Measurements from ENCODE around the gene OTOF.

DNA sequence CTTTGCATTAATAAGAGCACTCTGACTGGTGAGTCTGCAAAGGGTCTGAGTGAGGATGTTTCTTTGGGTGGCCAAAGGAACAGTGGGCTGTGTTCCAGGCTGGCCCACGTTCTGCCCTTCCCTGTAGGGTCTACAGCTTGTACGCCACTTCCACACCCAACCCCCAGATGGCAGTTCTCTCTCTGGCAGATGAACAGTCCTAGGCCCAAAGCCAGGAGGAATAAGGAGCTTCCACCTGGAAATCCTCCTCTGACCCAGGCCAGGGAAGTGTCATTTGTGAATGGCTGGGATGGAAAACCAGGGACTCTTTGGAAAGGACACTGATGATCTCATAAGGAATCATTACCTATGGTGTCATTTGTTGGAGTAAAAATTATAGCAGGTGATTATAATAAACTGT lies 6.6 kb downstream of the OTOF start:
- no peak for TF ChIP-seq POLR2A (IDR thresholded peaks at IDR 0.05)
- TF ChIP-seq, protein P1, sequence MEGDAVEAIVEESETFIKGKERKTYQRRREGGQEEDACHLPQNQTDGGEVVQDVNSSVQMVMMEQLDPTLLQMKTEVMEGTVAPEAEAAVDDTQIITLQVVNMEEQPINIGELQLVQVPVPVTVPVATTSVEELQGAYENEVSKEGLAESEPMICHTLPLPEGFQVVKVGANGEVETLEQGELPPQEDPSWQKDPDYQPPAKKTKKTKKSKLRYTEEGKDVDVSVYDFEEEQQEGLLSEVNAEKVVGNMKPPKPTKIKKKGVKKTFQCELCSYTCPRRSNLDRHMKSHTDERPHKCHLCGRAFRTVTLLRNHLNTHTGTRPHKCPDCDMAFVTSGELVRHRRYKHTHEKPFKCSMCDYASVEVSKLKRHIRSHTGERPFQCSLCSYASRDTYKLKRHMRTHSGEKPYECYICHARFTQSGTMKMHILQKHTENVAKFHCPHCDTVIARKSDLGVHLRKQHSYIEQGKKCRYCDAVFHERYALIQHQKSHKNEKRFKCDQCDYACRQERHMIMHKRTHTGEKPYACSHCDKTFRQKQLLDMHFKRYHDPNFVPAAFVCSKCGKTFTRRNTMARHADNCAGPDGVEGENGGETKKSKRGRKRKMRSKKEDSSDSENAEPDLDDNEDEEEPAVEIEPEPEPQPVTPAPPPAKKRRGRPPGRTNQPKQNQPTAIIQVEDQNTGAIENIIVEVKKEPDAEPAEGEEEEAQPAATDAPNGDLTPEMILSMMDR (IDR thresholded peaks at IDR 0.05): no peak

Data from body of pancreas (tissue), 4 donors.